HG02588 (cell line): ENCODE measurements around the gene LRFN5.
"Not testable (repeated sequence)": the region's sequence is repeated elsewhere in the genome, so short reads cannot be mapped to it uniquely, and the experiment has no call there.

ENCODE experiments used
- ATAC-seq: cut with Tn5 transposase; IDR thresholded peaks from one replicate; pipeline ENCODE4 v1.9.1; 2021; ENCODE audit warnings: mild to moderate bottlenecking, moderate library complexity; ENCODE audit not compliant: unreplicated experiment

Gene LRFN5

GRCh38 chr14:41636492-41637392 lies 30.1 kb downstream of the LRFN5 start:
- no peak for ATAC-seq

DNA sequence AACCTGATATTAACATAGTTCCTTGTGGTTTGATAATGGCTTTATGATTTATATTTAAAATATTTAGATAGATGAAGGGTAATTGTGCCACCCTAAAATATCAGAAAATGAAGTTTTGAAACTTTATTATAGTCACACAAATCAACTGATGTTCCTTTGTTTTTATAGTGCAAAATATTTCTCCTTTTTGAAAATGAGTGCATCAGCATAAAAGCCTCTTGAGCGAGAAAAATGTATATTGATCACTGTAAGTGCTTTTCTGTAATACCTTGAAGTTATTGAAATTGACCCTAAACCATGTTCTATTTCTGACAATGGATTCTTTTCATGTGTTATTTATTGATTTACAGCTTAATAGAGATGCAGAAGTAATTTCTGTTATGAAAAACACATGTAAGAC lies 35.0 kb downstream of the LRFN5 start:
- no peak for ATAC-seq

DNA sequence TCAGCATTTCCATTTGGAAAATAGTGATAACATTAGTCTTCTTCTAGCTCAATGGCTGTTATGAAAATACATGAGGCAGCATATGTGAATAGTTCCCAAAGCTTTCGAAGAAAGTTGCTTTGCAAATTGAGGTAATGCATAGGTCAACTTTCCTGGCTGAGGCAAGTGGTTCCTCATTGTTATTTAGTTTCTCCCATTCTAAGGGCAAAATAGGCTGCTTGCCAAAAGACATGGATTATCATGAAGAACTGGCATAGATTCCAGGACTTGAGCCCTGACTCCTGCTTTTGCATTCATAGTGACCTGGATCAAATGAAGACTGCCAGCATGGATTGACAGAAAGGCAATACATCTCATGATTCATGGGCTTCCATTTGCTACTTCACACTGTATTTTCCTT lies 35.7 kb downstream of the LRFN5 start:
- ATAC-seq: no peak

DNA sequence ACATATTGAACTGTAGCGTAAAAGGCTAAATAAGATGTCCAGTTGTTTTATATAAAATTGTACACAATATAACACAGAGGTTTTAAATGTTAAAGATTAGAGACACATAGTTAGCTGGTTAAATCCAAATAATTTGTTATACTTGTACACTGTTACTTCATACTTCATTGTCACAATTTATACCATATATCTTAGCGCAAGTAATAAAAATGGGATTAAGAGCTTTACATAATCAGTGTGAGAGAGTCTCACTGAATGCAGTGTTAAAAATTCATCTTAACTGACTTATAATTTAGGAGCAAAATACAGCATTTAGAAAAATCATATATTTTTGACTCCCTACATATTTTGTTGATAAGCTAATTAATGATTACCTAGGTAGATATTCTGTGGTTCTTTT lies 36.1 kb downstream of the LRFN5 start:
- ATAC-seq: no peak

DNA sequence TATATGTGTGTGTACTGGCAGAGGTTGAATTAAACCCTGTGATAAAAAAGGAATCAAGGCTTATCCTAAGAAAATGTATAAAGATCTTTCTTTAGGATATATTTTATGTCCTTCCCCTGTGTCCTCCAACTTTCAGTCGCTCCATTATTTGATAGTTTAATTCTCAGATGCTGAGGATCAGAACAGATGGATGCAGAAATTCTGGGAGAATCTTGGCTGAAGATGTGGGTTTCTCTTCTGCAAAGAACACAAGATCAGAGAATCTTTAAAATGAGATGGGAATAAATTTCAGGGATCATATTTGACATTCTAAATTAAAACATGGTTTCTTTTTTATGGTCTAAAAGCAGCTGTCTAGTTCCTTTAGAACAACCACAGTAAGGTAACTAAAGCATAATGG lies 37.9 kb downstream of the LRFN5 start:
- no peak for ATAC-seq

DNA sequence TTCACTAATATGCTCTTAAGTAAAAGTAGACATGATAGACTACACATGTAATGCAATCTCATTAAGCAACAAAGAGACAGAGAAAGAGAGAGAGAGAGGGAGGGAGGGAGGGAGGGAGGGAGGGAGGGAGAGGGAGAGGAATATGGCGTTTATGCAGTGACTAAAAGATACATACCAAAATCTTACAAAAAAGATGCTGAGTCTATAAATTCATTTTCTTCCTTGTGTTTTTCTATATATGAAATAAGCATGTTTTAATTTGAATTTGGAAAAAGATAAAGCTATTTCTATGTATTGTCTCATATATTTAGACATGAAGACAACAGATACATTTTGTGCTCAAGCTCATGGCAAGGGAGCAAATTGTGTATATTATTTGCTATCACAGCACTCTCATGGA lies 44.1 kb downstream of the LRFN5 start:
- no peak for ATAC-seq

GRCh38 chr14:41654196-41654595 lies 47.5 kb downstream of the LRFN5 start:
- no peak for ATAC-seq

DNA sequence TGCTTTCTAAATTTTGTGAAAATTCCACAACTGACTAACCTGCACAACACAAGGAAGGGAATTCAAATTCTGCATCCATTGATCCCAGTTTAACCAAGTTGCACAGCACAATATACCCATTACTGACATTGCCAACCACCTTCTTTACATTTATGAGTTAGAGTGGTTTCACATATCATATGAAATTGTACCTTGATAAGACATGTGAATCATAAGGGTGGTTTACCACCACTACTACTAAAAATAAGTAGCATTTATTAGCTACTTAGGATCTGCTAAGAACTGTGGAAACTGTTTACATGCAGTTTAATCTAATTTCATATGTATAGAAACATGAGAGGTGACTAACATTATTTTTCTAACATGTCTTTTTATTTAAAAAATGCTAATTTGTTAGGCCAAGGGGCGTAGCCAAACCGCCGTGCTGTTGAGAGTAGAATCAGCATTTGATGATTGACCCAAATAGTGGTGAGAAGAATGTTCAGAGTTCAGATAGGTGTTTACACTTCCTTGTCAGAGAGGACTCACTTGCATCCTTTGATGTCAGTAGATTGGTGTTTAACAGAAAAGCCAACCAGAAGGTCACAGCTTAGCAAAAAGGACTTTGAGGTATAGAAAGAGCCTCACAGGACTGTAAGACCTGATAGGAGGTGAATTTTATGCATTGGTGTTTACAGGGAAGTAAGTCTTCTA lies 56.2 kb downstream of the LRFN5 start:
- no peak for ATAC-seq

GRCh38 chr14:41663473-41663850 lies 56.8 kb downstream of the LRFN5 start:
- no peak for ATAC-seq

DNA sequence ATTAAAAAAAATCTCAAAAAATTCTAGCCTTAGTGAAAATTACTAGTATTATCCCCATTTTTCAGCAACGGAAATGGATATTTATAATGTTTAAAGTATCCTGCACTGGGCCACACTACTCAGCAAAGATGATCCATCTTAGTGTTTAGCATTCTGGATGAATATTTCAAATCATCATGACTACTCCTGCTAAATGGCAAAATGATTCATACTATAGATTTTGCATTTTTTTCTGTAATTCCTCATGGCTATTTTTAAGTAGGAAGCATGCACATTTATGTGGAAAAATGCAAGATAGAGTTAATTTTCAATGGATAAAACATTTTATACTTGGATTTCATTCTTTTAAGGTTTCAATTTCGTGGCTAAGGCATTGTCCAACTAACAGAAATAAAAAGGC lies 59.6 kb downstream of the LRFN5 start:
- no peak for ATAC-seq

DNA sequence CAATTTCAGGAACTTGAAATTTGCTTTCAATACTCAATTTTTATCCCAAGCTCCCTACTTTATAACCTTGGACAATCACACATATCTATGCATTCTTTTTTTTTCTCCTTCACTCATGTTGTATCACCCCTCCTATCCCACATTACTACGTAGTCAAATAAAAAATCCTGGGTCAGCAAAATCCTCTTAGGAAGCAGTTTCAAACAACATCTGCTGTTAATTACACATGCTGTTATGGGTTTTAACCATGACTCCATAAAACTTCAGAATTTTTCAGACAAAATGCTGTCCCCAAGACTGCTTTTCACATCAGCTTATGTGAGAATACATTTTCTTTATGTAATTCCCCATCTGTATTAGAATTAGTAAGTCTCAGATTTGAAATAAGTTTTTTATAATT lies 61.7 kb downstream of the LRFN5 start:
- ATAC-seq: no peak

- ATAC-seq: not testable (repeated sequence)
Measured at GRCh38 chr14:41673601-41674000, 66.9 kb downstream of the LRFN5 start.

DNA sequence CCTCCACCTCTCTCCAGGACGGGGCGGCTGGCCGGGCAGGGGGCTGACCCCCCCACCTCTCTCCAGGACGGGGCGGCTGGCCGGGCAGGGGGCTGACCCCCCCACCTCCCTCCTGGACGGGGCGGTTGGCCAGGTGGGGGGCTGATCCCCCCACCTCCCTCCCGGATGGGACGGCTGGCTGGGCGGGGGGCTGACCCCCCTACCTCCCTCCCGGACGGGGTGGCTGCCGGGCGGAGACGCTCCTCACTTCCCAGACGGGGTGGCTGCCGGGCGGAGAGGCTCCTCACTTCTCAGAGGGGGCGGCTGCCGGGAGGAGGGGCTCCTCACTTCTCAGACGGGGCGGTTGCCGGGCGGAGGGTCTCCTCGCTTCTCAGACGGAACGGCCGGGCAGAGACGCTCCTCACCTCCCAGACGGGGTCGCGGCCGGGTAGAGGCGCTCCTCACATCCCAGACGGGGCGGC lies 67.9 kb downstream of the LRFN5 start:
- not testable (repeated sequence) for ATAC-seq

GRCh38 chr14:41699486-41699885 lies 92.8 kb downstream of the LRFN5 start:
- no peak for ATAC-seq

- no peak for ATAC-seq
Measured at GRCh38 chr14:41718477-41719166, 111.9 kb downstream of the LRFN5 start.

DNA sequence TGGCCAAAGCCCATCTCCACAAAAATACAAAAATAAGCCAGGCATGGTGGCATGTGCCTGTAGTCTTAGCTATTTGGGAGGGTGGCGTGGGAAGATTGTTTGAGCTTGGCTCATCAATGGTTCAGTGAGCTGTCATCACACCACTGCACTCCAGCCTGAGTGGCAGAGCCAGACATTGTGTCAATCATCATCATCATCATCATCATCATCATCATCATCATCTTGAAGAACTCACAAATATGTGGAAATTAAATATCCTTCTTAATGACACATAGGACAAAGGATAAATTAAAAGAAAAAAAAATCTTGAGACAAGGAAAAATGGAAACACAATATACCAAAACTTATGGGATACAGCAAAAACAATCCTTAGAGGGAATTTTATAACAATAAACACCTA lies 132.5 kb downstream of the LRFN5 start:
- no peak for ATAC-seq

DNA sequence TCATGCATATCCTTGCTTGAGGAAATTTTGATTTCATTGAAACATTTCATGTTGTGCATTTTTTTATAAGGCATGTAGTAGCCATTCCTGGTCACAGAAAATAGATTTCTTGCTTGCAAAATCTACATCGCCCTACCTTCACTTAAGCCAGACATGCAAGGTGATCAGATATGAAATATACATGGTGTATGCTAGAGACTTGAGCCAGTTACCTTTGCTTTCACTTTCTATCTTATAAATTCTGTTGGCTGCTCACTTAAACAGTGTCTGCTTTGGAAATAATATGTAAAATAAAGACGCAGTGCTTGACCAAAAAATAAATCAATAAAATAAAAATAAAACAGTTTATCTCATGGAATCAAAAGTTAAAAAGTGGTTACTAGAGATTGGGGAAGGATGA lies 136.5 kb downstream of the LRFN5 start:
- ATAC-seq: no peak

- peak; percentile 67 for ATAC-seq
Measured at GRCh38 chr14:41749429-41749828, 142.8 kb downstream of the LRFN5 start.

DNA sequence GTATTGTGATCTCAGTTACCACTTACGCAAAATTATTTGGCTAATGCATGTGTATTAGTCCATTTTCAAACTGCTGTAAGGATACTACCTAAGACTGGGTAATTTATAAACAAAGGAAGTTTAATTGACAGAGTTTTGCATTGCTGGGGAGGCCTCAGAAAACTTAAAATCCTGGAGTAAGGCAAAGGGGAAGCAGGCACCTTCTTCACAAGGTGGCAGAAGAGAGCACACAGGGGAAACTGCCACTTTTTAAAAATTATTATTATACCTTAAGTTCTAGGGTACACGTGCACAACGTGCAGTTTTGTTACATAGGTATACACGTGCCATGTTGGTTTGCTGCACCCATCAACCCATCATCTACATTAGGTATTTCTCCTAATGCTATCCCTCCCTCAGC lies 143.9 kb downstream of the LRFN5 start:
- not testable (repeated sequence) for ATAC-seq

DNA sequence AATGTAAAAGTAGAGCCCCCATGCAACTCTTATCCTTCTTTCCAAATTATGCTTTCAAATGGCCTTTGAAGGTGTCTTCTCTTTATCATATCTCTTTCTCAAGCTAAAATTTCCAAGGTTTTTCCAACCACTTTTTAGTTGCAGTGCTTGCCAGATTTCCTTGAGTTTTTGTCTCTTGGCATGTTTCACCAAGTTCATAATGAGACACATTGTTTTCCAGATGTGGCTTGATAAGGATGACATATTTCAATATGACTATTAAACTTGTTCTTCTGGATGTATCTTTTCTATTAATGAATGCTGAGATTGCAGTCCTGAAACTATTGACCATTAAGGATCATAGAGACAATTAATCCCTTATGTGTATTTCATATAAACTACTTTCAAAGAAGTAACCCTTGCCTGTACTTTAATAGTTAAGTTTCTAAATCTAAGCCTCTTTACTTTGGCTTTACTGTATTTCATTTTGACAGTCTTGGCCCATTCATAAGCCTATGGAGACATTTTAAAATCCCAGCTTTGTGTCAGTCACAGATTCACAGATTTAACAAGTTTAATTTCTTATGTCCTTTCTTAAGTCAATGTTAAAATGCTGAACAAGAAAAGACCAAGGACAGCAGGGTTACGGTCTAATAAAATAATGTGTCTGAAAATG lies 151.5 kb downstream of the LRFN5 start:
- ATAC-seq: no peak

- ATAC-seq: no peak
Measured at GRCh38 chr14:41761204-41761603, 154.5 kb downstream of the LRFN5 start.
